ENCODE measurements around the gene PLXNA2.

GRCh38 chr1:208169081-208169879 is 74.9 kb downstream of the PLXNA2 start:
- TF ChIP-seq, protein P1, sequence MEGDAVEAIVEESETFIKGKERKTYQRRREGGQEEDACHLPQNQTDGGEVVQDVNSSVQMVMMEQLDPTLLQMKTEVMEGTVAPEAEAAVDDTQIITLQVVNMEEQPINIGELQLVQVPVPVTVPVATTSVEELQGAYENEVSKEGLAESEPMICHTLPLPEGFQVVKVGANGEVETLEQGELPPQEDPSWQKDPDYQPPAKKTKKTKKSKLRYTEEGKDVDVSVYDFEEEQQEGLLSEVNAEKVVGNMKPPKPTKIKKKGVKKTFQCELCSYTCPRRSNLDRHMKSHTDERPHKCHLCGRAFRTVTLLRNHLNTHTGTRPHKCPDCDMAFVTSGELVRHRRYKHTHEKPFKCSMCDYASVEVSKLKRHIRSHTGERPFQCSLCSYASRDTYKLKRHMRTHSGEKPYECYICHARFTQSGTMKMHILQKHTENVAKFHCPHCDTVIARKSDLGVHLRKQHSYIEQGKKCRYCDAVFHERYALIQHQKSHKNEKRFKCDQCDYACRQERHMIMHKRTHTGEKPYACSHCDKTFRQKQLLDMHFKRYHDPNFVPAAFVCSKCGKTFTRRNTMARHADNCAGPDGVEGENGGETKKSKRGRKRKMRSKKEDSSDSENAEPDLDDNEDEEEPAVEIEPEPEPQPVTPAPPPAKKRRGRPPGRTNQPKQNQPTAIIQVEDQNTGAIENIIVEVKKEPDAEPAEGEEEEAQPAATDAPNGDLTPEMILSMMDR (IDR thresholded peaks at IDR 0.05): no peak
- TF ChIP-seq POLR2A (IDR thresholded peaks at IDR 0.05): no peak
